Bronchial epithelial cell (primary cell): ENCODE data around the gene COL6A5. TPM values are rescaled to one million over a fixed set of nuclear protein-coding genes. Genes with fewer than 3 reads are reported as not detected.

Source experiments
- DNase-seq: peaks from one replicate; pipeline ENCODE4 v3.0.0-alpha.2; 2010; ENCODE audit warnings: low read depth
- FAIRE-seq: peaks from 2 replicates; lab custom pipeline; 2011; peaks lifted over from hg19 to GRCh38; lab: Jason Lieb, UNC
- H3K27me3 ChIP-seq: 2 replicates; pipeline ENCODE4 v1.5.1; 2011; ENCODE audit warnings: low read length; ENCODE audit not compliant: control insufficient read depth, insufficient read depth
- H3K36me3 ChIP-seq: 2 replicates; pipeline ENCODE4 v1.5.1; 2011; ENCODE audit warnings: low read length; ENCODE audit not compliant: control insufficient read depth, insufficient read depth
- H3K4me3 ChIP-seq: 2 replicates; pipeline ENCODE4 v1.5.1; 2011; ENCODE audit warnings: mild to moderate bottlenecking, low read depth, low read length, control low read depth
- total RNA-seq: library from RNA; depleted of rRNA; stranded (reverse); fragments of >200 nt; gene quantifications from 2 replicates; pipeline ENCODE4 v1.2.1, GENCODE V29; 2014
- TF ChIP-seq, protein P1 (sequence below): IDR thresholded peaks from 2 replicates; pipeline ENCODE4 v1.5.1; 2011; ENCODE audit warnings: mild to moderate bottlenecking, moderate library complexity, low read length, control low read depth, inconsistent platforms; ENCODE audit not compliant: insufficient read depth, severe bottlenecking

COL6A5 gene
- total RNA-seq, 1 donor from 2014 or later: not detected

DNA sequence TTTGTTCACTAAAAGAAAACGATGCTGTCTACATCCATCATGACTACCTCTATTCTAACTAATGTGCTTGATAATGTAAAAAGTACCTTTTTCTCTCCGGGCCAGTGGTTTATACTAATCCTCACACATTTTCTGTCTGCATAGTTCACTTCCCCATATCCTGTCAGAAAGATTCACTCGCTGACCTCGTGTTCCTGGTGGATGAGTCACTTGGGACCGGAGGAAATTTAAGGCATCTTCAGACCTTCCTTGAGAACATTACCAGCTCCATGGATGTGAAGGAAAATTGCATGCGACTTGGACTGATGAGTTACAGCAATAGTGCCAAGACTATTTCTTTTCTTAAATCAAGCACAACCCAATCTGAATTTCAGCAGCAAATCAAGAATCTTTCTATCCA, 33.8 kb downstream of the COL6A5 start:
- TF ChIP-seq, protein P1, sequence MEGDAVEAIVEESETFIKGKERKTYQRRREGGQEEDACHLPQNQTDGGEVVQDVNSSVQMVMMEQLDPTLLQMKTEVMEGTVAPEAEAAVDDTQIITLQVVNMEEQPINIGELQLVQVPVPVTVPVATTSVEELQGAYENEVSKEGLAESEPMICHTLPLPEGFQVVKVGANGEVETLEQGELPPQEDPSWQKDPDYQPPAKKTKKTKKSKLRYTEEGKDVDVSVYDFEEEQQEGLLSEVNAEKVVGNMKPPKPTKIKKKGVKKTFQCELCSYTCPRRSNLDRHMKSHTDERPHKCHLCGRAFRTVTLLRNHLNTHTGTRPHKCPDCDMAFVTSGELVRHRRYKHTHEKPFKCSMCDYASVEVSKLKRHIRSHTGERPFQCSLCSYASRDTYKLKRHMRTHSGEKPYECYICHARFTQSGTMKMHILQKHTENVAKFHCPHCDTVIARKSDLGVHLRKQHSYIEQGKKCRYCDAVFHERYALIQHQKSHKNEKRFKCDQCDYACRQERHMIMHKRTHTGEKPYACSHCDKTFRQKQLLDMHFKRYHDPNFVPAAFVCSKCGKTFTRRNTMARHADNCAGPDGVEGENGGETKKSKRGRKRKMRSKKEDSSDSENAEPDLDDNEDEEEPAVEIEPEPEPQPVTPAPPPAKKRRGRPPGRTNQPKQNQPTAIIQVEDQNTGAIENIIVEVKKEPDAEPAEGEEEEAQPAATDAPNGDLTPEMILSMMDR: no peak
- FAIRE-seq (no peak), DNase-seq (peak; percentile 28)
- Histone ChIP-seq H3K36me3 (no peaks in the 10 kb centered on the region), H3K4me3 (no peak overlapping the region), H3K27me3 (no peaks in the 10 kb centered on the region)

DNA sequence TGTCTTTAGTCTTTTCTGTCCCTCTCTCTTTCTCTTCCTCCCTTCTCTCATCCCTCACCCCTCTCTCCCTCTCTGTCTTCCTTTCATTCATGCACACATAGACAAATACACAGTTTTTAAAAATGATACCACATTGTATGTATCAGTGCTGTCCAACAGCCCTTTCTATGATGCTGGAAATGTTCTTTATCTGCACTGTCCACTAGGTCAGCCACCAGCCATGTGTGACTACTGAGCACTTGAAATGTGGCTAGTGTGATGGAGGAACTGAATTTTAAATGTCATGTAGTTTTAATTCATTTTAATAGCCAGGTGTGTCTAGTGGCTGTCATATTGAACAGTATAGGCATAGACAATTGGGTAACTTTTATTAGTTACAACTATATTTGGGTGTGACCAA, 34.9 kb downstream of the COL6A5 start:
- H3K4me3 ChIP-seq: no peak overlapping the region
- no peak for FAIRE-seq

DNA sequence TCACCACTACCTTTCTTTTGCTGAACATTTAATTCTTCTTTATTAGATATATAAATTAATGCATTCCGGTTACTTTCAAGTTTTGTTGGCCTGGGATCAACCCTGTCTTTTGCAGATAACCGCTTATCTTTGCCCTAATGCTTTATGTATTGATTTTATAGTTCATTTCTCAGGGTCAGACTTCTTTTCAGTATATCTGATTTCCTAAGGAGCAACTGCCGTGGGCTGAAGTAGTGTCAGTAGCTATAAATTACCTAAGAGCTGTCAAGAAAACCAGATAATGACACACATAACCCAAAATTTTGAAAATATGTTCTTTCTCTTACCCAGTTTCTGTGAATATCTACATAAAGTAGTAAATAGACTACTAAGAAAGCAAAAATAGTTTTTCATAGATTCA, 38.0 kb downstream of the COL6A5 start:
- FAIRE-seq: no peak
- no peak overlapping the region for H3K4me3 ChIP-seq
- no peaks in the 10 kb centered on the region for H3K27me3 ChIP-seq
- no peaks in the 10 kb centered on the region for H3K36me3 ChIP-seq
- TF ChIP-seq, protein P1: no peak
- DNase-seq: no peak

More for the DNA sequence above, 34.9 kb downstream of the COL6A5 start:
- TF ChIP-seq, protein P1: no peak
- H3K36me3 ChIP-seq: no peaks in the 10 kb centered on the region
- DNase-seq: no peak
- no peaks in the 10 kb centered on the region for H3K27me3 ChIP-seq

DNA sequence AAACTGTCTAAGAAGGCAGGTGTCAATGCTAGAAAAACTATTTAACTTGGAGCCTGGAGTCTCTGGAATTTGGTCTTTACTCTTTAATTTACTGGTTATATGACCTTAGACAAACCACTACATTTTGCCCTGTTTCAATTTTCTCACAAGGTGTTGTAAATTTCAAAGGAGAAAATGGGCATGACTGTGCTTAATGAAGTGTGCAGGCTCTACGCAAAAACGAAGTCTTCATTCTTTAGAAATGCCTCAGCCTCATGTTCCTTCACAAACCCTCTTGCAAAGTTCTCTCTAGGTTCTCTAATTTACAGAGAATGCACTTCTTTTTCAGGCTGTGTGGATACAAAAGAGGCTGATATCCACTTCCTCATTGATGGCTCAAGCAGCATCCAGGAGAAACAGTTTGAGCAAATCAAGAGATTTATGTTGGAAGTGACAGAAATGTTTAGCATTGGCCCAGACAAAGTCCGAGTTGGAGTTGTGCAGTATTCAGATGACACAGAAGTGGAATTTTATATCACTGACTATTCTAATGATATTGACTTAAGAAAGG, 39.1 kb downstream of the COL6A5 start:
- Histone ChIP-seq H3K36me3 (no peaks in the 10 kb centered on the region), H3K4me3 (no peak overlapping the region), H3K27me3 (no peaks in the 10 kb centered on the region)
- DNase-seq (no peak), FAIRE-seq (no peak)
- TF ChIP-seq, protein P1: no peak

DNA sequence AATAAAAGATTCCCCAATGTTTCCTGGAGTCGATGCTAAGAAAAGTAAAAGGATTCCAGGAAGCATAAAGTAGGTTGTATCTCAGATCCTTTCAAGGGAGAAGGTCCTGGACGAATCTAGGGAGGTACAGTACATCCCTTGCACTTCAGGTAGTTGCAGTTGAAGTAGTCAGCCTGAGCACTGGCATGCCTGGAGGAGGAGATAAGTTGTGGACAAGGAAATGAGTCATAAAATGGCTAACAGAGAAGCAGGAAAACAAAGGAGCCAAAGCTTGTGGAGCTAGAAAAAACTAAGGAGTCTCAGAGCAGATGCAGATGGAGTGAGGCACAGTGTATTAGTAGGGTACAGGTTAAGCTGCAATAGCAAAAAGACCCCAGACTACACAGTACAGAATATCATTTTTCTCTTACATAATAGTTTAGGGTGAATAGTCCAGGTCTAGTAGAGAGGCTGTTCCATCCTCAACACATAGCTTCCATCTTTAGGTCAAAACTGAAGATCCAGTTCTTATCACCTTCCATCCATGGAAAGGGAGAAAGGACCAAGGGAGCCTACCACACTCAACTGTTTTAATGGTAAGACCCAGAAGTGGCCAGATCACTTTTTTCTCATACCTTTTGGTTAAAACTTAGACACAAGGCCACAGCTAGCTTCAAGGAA, 41.3 kb downstream of the COL6A5 start:
- Histone ChIP-seq H3K27me3 (no peaks in the 10 kb centered on the region), H3K4me3 (no peak overlapping the region), H3K36me3 (no peaks in the 10 kb centered on the region)
- FAIRE-seq (peak; percentile 23), DNase-seq (peak; percentile 81)
- TF ChIP-seq, protein P1: no peak
